Lung (tissue), 12 donors: Measurements from ENCODE around the gene PNMA1. TPM values are rescaled to one million over a fixed set of nuclear protein-coding genes. Genes with fewer than 3 reads are reported as not detected.
A peak's percentile ranks its signal among the peaks of the same experiment; 100 is the strongest.

Experiments used
- ATAC-seq: fragments of 200-7000 bp; cut with Tn5 transposase; one replicate; pipeline ENCODE4 v1.9.1; 2020; ENCODE audit warnings: moderate number of reproducible peaks; ENCODE audit not compliant: insufficient read depth, low FRiP score
- DNase-seq, 3 donors: peaks; one replicate each; pipeline ENCODE4 v3.0.0-alpha.2; 2013 to 2017
- H3K27ac ChIP-seq, 2 donors: one replicate each; pipeline ENCODE4 v1.5.1; 2013; ENCODE audit warnings: mild to moderate bottlenecking in 2 of 2, moderate library complexity in 2 of 2, control low read depth in 1 of 2, inconsistent platforms in 1 of 2, low read depth in 1 of 2, low read length in 1 of 2
- H3K27me3 ChIP-seq, 3 donors: one replicate each; pipeline ENCODE4 v1.5.1; 2013; ENCODE audit warnings: low read length in 2 of 3; ENCODE audit not compliant: control insufficient read depth in 3 of 3, insufficient read depth in 3 of 3
- H3K36me3 ChIP-seq, 4 donors: one replicate each; pipeline ENCODE4 v1.5.1; 2013; ENCODE audit warnings: low read length in 4 of 4, mild to moderate bottlenecking in 1 of 4, moderate library complexity in 1 of 4; ENCODE audit not compliant: control insufficient read depth in 4 of 4, insufficient read depth in 4 of 4
- H3K4me1 ChIP-seq, 5 donors: one replicate each; pipeline ENCODE4 v1.5.1; 2013; ENCODE audit warnings: low read length in 5 of 5, mild to moderate bottlenecking in 2 of 5, moderate library complexity in 1 of 5; ENCODE audit not compliant: control insufficient read depth in 5 of 5, insufficient read depth in 5 of 5
- H3K4me3 ChIP-seq: one replicate; pipeline ENCODE4 v1.5.1; 2013; ENCODE audit warnings: mild to moderate bottlenecking, control low read depth, moderate library complexity
- H3K9ac ChIP-seq, 2 donors: one replicate each; pipeline ENCODE4 v1.5.1; 2013; ENCODE audit warnings: low read length in 2 of 2, control low read depth in 1 of 2; ENCODE audit not compliant: insufficient read depth in 1 of 2
- H3K9me3 ChIP-seq, 4 donors: one replicate each; pipeline ENCODE4 v1.5.1; 2013; ENCODE audit warnings: low read length in 3 of 4, mild to moderate bottlenecking in 1 of 4, moderate library complexity in 1 of 4; ENCODE audit not compliant: control insufficient read depth in 4 of 4, insufficient read depth in 3 of 4
- CTCF ChIP-seq: IDR thresholded peaks from 2 replicates; pipeline ENCODE4 v1.5.1; 2012; ENCODE audit warnings: mild to moderate bottlenecking; ENCODE audit errors: control extremely low read depth, extremely low read depth
- WGBS, 2 donors: extraction: QIAGEN DNeasy Blood & Tissue Kit; methylation state at CpG; one replicate each; pipeline ENCODE4 v1.1.7; 2013; 5-methylcytosine and 5-hydroxymethylcytosine counted together
- polyA plus RNA-seq, 2 donors: library from polyadenylated mRNA; stranded (reverse); fragments of 200-250 nt; gene quantifications; one replicate each; pipeline ENCODE4 v1.2.1, GENCODE V29; 2013
- total RNA-seq, 2 donors: library from RNA; depleted of rRNA in 1 of 2; stranded (reverse); fragments of >200 nt in 1 of 2; gene quantifications; one replicate each; pipeline ENCODE4 v1.2.1, GENCODE V29; 2014 to 2021
- donor health status: control.
- donor health status: control.
- donor health status: Bipolar disorder and iron deficiency.
- donor health status: healthy.
- donor health status: DM: yes; HTN: yes; CAD: no.

Gene PNMA1
- total and polyA plus RNA-seq, 4 donors, result 11.0 to 34.1 (median 25.7) TPM

GRCh38 chr14:73745571-73746519 is 31.7 kb upstream of the PNMA1 start:
- ATAC-seq (no peak), DNase-seq (peak in 1 of 3 donors; percentile 48)
- no peak for TF ChIP-seq CTCF
- H3K36me3 ChIP-seq, result peaks cover 0 to 4% (median 0%) of the 10 kb centered on the region in 4 donors
- H3K27me3 ChIP-seq, result no peaks in the 10 kb centered on the region
- H3K4me3 ChIP-seq, result no peak overlapping the region
- H3K9ac ChIP-seq, result peak overlapping the region; percentile 19 to 54
- peaks cover 43 to 79% (median 71%) of the 10 kb centered on the region in 5 donors for H3K4me1 ChIP-seq
- 70 to 82% methylated on average over 7 of the region's 7 CpGs for WGBS, 2 donors
- H3K27ac ChIP-seq, result peak overlapping the region in 1 of 2 donors; percentile 87
- no peaks in the 10 kb centered on the region for H3K9me3 ChIP-seq

DNA sequence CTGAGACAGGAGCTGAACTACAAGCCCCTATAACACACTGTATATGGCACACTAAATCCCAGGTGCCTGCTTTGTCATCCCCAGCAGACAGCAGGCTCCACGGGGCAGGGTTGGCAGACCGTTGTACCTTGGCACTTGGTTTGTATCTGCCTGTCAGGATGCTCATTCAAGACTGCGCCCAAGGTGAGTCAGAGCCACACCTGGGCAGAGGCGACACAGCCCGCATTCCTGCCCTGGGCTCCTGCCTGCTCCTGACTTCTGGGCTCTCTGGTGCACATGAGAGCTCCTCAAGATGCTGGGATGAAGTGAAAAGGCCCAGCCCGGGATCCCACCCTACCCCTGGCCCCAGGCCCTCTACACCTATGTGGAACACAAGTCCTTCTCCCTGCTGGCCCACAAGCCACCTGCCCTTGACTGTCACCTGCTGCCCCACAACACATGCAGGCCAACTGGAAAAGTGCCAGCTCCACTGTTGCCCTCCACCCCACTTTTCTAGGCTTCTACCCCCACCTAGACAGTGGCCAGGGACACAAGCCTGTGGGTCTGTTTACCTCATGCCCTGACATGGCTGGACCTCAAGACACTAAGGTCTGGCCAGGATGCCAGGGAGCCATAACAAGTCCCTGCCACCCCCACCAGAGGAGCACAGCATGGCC is 30.8 kb upstream of the PNMA1 start:
- no peaks in the 10 kb centered on the region for H3K9me3 ChIP-seq
- no peak for DNase-seq
- no peak overlapping the region for H3K4me3 ChIP-seq
- H3K27ac ChIP-seq, result peak overlapping the region; percentile 5 to 87
- peak; percentile 6 for ATAC-seq
- no peaks in the 10 kb centered on the region for H3K27me3 ChIP-seq
- H3K36me3 ChIP-seq, result peaks cover 0 to 3% (median 0%) of the 10 kb centered on the region in 4 donors
- 53 to 68% methylated on average over 6 of the region's 6 CpGs for WGBS, 2 donors
- H3K9ac ChIP-seq, result no peak overlapping the region
- peaks cover 39 to 79% (median 71%) of the 10 kb centered on the region in 5 donors for H3K4me1 ChIP-seq
- TF ChIP-seq CTCF, result no peak

- no peak for TF ChIP-seq CTCF
- Histone ChIP-seq H3K4me3 (no peak overlapping the region), H3K27me3 (no peaks in the 10 kb centered on the region), H3K27ac (peak overlapping the region; percentile 51 to 87), H3K4me1 (peaks cover 34 to 78% (median 74%) of the 10 kb centered on the region in 5 donors), H3K36me3 (peaks cover 0 to 9% (median 3%) of the 10 kb centered on the region in 4 donors), H3K9me3 (no peaks in the 10 kb centered on the region), H3K9ac (no peak overlapping the region)
- no peak for ATAC-seq
- WGBS, 2 donors, result 52 to 57% methylated on average over 7 of the region's 7 CpGs
- DNase-seq, result no peak
These were observed 30.1 kb upstream of the PNMA1 start for GRCh38 chr14:73744175-73744867.
